Erythroblast (primary cell): ENCODE data around the gene DPY19L3.

ENCODE experiments used
- GATA1 ChIP-seq: IDR thresholded peaks from 2 replicates; pipeline ENCODE4 v1.6.1; 2011; ENCODE audit warnings: low read depth, mild to moderate bottlenecking, control low read depth, low read length, moderate library complexity
- POLR2A ChIP-seq: IDR thresholded peaks from 2 replicates; pipeline ENCODE4 v1.6.1; 2011; ENCODE audit warnings: mild to moderate bottlenecking, low read length

- TF ChIP-seq POLR2A, result no peak
- no peak for TF ChIP-seq GATA1
Measured at GRCh38 chr19:32519023-32519422, 113.5 kb downstream of the DPY19L3 start.
